Measurements from ENCODE around the gene USH2A.
"Not testable (repeated sequence)": the region's sequence is repeated elsewhere in the genome, so short reads cannot be mapped to it uniquely, and the experiment has no call there.

The USH2A gene

DNA sequence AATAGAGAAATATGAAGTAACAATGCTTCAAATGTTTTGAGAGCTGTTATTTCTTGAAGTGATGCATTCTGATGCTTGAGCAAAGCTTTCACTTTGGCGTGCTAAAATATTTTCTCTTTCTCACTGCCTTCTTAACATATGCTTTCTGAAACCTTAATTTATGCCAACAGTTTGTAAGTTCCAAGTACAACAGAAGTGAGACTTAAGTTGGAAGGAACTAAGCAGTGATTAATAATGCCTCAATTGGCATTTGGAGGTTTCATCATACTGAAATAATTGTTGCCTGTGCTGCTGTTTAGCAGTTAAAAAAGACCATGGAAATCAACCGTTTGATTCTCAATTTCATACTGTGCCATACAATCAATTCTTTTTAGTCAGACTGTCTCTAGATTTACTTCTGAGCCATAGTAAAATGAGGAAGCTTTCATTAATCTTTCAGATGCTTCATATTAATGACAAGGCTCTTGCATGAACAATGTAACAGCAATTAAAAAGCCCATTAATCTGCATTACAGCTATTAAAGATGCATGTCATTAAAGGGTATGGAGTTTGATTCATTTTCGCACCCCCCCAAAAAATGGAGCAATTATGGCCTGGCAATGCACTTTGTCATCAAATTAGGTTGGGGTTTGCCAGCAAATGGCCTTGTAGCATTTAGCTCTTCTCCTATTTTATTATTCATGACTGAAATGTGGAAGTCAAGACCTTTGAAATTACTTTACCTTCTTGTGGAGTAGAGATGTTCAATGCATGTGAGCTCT is 375.3 kb downstream of the USH2A start:
- DNase-seq (ENCODE audit: low spot score) = no peak

DNA sequence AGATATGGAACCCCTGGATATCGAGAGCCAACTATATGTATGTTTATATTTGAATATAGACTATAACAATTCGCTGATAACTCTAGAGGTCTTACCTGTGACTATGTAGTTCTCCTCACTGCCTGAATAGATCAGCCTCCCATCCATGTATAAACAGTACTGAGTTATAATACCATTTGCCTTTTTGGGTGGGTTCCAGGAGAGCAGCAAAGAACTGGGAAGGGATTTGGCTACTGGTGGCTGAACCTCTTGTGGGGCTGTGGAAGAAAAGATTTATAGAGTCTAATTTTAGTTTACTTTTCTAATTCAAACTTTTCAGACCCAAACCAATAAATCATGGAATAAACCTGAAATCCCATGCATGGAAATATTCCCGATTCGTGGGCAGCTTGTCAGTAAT is 376.9 kb downstream of the USH2A start:
- no peak for DNase-seq (ENCODE audit: low spot score)

- peak; percentile 26 for DNase-seq (ENCODE audit: low spot score)
These were observed 377.8 kb downstream of the USH2A start for GRCh38 chr1:216045400-216045799.

DNA sequence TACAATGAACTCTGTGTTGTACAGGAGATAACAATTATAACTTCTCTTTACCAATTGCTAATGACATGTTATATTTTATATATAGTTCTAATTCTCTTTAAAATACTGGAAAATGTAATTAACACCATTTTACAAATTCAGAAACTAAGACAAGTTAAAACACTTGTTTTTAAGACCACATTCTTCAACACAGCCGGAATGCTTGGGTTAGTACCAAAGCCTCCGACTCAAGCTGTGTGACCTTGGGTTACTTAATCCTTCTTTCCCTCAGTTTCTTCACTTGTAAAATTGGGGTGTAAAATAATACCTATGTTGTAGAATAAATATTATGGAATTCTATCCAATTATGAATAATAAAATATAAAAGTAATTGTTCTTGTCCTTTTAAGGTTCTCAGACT is 378.7 kb downstream of the USH2A start:
- DNase-seq (ENCODE audit: low spot score) = no peak

DNA sequence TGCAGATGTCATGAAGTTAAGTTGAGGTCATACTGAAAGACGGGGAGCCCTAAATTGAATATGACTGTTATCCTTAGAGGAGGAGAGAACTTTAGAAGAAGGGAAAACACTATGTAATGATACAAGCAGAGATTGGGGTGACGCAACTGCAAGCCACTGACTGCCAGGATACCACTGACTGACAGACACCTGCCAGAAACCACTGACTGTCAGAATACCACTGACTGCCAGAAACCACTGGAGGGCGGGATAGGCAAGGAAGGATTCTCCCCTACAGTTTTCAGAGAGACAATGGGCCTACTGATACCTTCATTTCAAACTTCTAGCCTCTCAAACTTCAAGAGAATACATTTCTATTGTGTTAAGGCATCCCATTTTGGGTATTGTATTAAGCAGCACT is 388.7 kb downstream of the USH2A start:
- no peak for DNase-seq (ENCODE audit: low spot score)

DNA sequence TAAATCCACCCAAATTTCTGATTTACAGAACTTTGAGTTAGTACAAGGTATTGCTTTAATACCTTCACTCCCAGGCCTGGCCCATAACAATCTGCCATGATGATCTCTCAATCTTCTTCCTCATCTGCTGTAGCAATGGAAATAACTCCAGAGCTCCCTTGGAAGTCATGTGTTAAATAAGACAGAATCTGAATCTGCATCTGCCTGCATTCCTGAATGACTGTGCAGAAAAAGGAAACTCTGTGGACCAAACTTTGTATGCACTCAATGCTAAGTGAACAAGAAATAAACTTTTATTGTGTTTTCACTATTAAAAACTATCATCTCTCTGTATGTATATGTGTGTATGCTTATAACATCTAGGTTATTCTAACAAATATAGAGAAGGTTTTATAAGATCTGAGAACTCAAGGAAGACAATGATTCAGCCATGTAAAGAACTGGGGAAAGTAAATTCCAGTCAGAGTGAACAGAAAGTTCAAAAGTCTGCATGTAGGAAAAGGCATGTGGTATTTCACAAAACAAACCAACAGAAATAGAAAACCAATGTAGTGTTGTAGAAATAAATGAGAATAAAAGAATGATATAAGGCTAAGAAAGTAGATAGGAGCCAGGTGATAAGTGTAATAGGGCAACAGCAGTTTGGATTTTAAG is 390.2 kb downstream of the USH2A start:
- DNase-seq (ENCODE audit: low spot score) = no peak

DNA sequence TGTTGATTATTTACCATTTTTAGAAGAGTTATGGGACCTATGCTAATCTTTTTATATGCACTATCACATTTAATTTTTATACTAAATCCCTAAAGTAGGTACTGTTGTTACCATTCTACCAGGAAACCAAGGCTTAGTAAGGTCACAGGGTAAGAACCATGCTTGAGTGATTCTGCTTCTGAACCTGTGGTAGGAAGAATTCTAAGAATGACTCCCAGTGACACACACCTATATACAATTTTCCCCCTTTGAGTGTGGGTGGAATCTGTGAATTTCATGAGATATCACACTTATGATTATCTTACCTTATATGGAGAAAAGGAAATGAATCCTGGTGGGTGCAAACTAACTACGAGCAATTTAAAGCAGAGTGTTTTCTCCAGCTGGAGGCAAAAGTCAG is 391.0 kb downstream of the USH2A start:
- DNase-seq (ENCODE audit: low spot score) = no peak

DNA sequence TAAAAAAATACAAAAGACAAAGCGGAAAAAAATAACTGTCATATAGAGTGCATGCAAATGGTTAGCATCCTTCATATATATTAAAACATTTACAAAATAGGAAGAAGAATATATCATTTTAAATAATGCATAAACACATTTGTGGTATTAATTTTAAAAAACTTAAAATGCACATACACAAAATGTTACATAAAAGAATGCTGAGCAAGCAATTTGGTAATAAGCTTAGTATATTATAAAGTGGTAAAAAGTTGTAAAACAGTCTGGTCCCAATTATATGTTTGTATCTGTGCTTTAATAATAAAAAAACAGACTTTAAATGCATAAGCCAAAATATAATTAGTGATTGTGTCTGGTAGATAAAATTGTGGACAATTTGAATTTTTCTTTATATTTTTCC is 394.6 kb downstream of the USH2A start:
- DNase-seq (ENCODE audit: low spot score) = no peak

DNA sequence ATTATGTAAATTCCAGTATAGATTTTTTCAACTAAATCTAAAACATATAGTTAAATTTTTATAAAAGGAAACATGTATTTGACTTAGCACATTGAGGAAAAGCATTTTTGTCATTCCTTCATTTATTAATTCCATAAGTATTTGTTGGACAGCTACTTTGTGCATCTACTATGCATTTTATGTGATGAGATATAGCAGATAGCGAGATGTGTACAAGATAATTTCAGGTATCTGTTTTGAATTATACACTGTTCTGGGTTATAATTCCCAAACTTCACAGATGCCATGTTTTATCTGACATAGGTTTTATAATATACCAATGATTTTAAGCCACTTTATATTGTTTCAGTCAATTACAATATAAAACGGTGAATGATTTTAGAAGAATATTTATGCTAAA is 398.7 kb downstream of the USH2A start:
- no peak for DNase-seq (ENCODE audit: low spot score)

GRCh38 chr1:216020743-216021345 is 402.4 kb downstream of the USH2A start:
- no peak for DNase-seq (ENCODE audit: low spot score)

DNA sequence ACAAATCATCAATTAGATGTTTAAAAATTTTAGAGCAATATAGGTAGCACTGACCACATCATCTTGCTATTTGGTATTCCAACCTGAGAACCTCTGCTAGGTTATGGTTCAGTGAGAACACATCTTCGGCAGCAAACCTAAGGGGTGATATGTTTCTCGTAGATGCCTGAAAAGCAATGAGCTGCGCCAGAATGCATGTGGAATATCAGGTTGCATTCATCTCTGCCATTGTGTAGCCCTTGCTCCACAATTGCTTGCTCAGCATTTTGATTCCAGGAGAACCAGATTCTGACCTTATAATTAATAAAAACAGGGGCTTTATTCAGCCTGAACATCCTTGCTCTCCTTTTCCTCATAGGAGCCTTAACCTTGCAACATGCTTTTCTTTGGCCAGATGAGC is 408.1 kb downstream of the USH2A start:
- no peak for DNase-seq (ENCODE audit: low spot score)

DNA sequence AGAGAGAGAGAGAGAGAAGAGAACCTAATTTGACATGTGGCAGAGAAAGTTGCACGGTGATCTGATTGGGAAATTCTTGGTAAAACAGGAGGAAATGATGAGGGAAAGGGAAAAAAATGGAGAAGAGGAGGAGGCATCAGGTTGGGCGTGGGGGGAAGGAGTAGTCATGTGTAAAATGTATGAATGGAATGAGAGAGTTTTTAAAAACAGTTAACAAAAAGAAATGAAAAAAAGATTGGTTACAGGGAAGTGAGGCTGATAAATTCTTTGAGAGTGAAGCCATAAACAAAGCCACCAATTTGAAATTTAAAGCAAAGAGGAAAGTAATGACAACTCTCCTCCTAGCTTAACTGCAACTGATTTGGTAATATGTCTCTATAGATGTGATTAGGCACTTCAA is 409.2 kb downstream of the USH2A start:
- DNase-seq (ENCODE audit: low spot score) = no peak

GRCh38 chr1:216009456-216009855 is 413.8 kb downstream of the USH2A start:
- not testable (repeated sequence) for DNase-seq (ENCODE audit: low spot score)

DNA sequence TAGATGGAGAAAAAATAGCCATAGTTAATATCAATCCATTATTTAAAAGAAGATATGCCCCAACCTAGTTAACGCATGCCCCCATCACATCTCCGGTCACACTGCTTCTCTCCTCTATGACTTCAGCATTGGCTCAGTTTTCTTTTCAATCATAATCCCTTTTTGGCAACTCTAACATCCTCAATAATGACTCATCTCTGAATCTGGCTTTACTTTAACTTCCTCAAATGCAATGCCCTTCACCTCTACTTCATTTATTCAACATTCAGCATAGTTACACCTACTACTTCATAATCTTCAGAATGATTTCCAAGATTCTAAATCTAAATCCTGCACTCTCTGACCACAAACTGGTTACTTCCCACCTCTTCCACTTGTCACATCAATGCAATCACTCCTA is 417.3 kb downstream of the USH2A start:
- DNase-seq (ENCODE audit: low spot score) = no peak

DNA sequence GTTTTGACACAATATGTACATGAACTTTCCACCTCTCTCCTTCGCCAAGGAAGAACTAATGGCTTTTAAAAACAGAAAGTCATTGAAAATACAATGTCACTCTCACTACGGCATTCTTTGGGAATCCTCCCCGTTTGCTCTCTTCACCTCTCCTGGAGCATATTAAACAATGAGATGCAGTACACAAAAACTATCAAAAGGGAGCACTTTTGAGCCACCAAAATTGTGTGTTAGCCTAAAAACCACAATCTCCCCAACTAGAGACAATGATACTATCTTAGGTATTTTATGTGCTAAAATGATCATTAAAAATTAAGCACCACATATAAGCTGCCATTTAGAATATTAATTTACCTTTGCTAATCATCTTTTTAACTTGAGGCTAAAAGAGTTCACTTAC is 430.6 kb downstream of the USH2A start:
- DNase-seq (ENCODE audit: low spot score) = peak; percentile 8

GRCh38 chr1:215987092-215987875 is 436.0 kb downstream of the USH2A start:
- no peak for DNase-seq (ENCODE audit: low spot score)

DNA sequence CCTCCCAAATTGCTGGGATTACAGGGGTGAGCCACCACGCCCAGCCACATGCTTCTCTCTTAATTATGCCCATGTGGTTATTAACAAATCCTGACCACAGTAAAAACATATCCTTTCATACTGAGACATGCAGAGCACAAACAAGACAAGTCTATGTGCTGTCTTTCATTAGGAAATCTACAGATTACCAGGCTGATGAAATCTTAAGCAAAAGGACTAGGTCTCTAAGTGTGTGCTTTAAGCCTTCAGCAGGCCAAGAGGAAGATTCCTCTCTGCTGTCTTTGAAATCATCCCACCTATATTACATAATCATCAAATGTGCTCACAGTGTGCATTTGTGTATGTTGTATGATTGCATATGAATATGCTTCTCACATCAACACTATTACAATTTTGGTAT is 436.8 kb downstream of the USH2A start:
- no peak for DNase-seq (ENCODE audit: low spot score)

DNA sequence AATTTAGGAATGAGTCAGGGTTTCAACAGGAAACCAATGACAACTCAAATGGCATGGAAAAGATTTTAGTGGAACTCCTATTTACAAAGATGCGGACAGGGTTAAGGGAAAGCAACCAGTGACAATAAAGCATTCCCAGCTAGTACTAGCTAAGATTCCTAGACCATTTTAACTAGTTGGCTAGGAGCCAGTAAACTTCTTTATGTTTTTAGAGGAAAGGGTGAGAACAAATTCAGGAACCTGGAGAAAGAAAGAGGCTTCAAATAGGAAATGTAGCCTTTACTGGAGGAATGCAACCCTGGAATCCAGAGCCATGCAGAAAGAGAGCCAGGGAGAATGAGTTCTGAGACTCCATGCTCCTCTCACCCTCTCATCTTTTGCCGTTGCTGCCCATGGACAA is 439.6 kb downstream of the USH2A start:
- no peak for DNase-seq (ENCODE audit: low spot score)

DNA sequence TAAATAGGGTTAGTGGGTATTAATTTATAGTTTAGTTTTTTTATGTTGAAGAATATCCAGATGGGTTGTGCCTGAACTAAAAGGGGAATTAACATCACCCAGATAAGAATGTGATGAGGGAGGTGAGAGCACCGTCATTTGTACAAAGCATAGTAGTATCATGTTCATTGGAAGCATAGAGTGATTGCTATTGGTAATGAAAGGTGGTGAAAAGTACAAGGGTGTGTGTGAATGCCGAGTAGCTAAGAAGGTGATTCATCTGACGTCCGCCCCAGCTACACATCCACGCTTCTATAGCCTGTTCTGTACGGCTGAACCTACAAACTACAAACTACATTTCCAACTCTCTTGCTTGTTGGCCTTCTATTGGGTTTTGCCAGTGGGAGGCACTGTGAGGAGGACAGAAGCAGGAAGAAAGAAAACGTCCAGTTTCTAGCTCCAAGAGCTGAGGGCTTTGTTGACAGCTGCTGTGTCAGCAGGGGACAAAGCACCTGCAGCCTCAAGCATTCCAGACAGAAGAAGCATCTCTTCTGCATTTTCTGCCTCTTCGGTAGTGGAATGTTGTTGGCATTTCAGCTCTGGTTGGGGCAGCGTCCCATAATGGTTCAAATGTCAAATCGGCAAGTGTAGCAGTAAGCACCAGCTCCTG is 451.3 kb downstream of the USH2A start:
- no peak for DNase-seq (ENCODE audit: low spot score)

DNA sequence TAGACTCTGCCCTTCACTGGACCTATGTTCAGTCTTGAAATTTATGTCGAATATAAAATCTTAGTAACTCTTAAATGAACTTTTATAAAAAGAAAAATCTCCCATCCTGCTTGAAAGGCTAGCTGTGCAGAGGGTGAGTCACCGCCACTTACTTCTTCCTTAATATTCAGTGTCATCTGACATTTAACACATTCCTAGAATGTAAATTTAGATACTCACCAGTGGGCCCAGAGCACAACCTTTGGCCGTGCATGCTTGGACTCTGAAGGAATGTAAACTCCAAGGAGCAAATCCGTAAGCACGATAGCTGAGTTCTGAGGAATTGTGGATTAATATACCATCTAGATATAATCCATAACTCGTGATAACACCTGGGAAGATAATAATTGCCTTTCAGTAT is 452.8 kb downstream of the USH2A start:
- no peak for DNase-seq (ENCODE audit: low spot score)

DNA sequence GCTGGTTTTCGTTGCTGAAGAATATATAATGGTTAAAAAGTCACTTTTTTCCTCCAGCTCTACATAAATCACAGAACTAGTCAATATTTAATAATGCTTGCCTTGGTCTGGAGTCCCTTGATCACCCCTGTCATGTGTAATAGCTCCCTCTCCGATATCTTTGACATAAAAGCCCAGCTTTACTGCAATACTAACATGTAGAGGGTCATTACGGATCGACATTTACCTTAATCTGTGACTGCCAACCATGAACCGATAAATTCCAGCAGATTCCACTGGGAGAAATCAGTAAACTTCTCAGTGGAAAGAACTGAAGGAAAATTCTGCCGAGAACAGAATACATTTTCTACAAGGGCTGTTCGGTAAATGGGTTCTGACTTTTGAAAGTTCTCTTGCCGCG is 459.6 kb downstream of the USH2A start:
- no peak for DNase-seq (ENCODE audit: low spot score)

DNA sequence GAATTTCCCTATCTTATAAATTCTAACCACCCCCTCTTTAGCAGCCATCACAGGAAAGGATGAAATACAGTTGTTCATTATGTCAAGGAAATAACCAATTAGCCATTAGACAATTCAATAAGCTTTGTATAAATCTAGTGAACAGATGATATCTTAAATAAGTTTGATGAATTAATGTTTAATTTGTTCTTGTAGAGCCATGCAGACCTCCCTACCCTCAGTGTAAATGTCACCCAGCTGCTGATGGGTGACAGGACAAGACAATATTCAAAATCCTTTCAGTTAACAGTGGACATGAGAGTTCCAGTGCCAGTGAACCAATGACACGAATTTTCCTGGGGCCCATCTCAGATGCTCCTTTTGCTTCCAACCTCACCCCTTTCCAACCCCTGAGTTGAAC is 460.2 kb downstream of the USH2A start:
- no peak for DNase-seq (ENCODE audit: low spot score)

Data from AG08395 (cell line).